Measurements from ENCODE around the gene AHRR.

DNA sequence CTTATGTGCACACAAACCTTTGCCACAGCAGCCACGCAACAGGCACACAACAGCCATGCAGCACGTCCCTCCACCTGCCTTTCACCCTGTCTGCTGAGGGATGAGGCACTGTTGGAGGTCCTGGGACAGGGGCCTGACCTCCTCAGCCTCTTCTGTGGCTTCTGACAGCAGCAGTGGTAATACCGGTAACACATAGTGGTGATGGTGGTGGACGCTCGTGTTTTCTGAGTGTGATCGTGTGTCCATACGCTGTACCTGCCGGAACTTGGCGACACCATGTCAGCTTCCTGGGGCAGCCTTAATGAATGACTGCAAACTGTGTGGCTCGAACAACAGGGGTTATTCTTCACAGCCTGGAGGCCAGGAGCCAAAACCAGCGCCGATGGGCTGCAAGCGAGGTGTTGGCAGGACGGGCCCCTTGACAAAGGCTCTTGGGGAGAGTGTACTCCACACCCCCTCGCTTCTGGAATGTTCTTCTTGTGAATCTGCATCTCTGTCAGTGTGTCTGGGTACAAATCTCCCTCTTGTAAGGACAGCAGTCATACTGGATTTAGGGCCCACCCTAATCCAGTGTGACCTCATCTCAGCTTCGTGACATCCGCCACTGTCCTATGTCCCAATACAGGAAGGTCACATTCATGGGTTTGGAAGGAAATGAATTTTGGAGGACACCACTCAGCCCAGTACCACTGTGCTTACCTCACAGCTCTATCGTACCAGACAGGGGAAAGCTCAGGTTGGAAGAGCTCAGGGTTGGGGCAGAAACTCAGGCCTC, 66.2 kb downstream of the AHRR start:
- TF ChIP-seq, protein P1, sequence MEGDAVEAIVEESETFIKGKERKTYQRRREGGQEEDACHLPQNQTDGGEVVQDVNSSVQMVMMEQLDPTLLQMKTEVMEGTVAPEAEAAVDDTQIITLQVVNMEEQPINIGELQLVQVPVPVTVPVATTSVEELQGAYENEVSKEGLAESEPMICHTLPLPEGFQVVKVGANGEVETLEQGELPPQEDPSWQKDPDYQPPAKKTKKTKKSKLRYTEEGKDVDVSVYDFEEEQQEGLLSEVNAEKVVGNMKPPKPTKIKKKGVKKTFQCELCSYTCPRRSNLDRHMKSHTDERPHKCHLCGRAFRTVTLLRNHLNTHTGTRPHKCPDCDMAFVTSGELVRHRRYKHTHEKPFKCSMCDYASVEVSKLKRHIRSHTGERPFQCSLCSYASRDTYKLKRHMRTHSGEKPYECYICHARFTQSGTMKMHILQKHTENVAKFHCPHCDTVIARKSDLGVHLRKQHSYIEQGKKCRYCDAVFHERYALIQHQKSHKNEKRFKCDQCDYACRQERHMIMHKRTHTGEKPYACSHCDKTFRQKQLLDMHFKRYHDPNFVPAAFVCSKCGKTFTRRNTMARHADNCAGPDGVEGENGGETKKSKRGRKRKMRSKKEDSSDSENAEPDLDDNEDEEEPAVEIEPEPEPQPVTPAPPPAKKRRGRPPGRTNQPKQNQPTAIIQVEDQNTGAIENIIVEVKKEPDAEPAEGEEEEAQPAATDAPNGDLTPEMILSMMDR (IDR thresholded peaks at IDR 0.05): no peak
- TF ChIP-seq POLR2A (IDR thresholded peaks at IDR 0.05): no peak
